SJSA1 (cell line): ENCODE results near the gene IDH1. TPM values are rescaled to one million over a fixed set of nuclear protein-coding genes. Genes with fewer than 3 reads are reported as not detected.
"Not testable (repeated sequence)": the region's sequence is repeated elsewhere in the genome, so short reads cannot be mapped to it uniquely, and the experiment has no call there.

Experiments used
- DNase-seq, 2 experiments: peaks; one replicate each; pipeline ENCODE4 v3.0.0-alpha.2; 2015 to 2020; ENCODE audit warnings: low spot score in 2 of 2, low read depth in 1 of 2
- H3K27ac ChIP-seq: fragments of 250-450 bp; sonication (Bioruptor Pico); 2 replicates; pipeline ENCODE4 v1.5.1; 2020; ENCODE audit warnings: mild to moderate bottlenecking, moderate library complexity
- H3K27me3 ChIP-seq: fragments of 250-450 bp; sonication (Bioruptor Pico); replicated peaks from 2 replicates; pipeline ENCODE4 v1.5.1; 2020; ENCODE audit warnings: mild to moderate bottlenecking, moderate library complexity
- H3K36me3 ChIP-seq: fragments of 250-450 bp; sonication (Bioruptor Pico); 2 replicates; pipeline ENCODE4 v1.5.1; 2020; ENCODE audit warnings: mild to moderate bottlenecking
- H3K4me1 ChIP-seq: fragments of 250-450 bp; sonication (Bioruptor Pico); replicated peaks from 2 replicates; pipeline ENCODE4 v1.6.1; 2021; ENCODE audit warnings: mild to moderate bottlenecking
- H3K4me3 ChIP-seq: fragments of 250-450 bp; sonication (Bioruptor Pico); 2 replicates; pipeline ENCODE4 v1.5.1; 2020; ENCODE audit warnings: mild to moderate bottlenecking
- H3K9me3 ChIP-seq: fragments of 250-450 bp; sonication (Bioruptor Pico); replicated peaks from 2 replicates; pipeline ENCODE4 v1.5.1; 2020; ENCODE audit warnings: mild to moderate bottlenecking
- total RNA-seq: library from RNA; depleted of rRNA; stranded (reverse); fragments of >200 nt; shearing (Covaris generic); gene quantifications from 2 replicates; pipeline ENCODE4 v1.2.3, GENCODE V29; 2014

Gene IDH1
- total RNA-seq, 1 experiment from 2014 or later = 86.4 TPM

DNA sequence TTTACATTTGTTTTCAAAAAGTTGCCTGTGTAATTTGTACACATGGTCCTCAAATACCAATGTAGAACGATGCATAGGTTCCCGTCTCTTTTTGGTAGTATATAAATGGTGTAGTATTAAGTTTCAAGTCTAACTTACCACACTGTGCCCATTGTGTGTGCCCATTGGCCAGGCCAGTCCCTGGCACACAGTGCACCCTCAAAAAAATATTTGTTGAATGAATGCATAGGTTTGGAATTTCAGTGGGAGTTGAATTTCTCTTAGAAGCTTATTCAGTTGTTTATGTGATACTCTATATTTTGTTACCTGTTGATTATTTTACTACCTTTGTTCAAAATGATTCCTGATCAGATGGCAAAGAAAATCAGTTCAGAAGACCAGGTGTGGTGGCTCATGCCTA, 30.1 kb downstream of the IDH1 start:
- DNase-seq = no peak
- Histone ChIP-seq H3K27me3 (no peaks in the 10 kb centered on the region), H3K9me3 (no peaks in the 10 kb centered on the region), H3K4me1 (no peaks in the 10 kb centered on the region), H3K4me3 (no peak overlapping the region), H3K36me3 (no peaks in the 10 kb centered on the region), H3K27ac (no peak overlapping the region)

DNA sequence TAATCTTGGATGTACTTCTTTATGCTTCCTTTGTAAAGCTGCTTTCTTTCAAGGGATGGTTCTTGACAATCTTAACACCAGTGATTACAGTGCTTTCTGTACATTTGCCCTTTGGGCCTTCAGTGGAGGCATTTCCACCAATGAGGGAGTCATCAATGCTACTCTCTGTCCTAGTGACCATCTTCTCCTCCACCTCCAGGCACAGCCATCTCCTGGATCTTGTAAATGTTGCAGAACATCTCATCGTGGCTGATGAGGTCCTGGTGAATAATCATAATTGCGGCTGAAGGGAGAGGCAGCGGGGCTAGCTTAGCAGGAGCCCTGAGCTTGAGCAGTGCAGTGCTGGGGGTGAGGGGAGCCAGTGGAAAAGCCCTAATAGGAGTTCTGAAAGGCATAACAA, 32.5 kb downstream of the IDH1 start:
- no peaks in the 10 kb centered on the region for H3K4me1 ChIP-seq
- H3K27ac ChIP-seq = no peak overlapping the region
- H3K9me3 ChIP-seq = no peaks in the 10 kb centered on the region
- no peak overlapping the region for H3K4me3 ChIP-seq
- no peak for DNase-seq
- no peaks in the 10 kb centered on the region for H3K27me3 ChIP-seq
- no peaks in the 10 kb centered on the region for H3K36me3 ChIP-seq

DNA sequence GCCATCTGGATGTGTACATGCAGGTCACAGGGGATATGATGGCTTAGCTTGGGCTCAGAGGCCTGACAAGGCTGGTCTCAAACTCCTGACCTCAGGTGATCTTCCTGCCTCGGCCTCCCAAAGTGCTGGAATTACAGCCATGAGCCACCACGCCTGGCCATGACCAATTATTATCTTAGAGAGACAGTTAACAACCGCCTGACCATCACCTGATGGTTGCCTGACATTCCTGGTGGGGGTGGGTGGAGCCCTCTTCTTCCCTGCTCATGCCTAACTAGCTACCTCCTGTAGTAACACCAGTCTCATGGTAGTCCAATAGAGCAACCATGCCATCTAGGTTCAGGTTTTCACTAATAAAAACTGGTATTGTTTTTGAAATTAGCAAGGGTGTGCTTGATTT, 33.0 kb downstream of the IDH1 start:
- not testable (repeated sequence) for H3K27me3 ChIP-seq, H3K4me3 ChIP-seq, H3K4me1 ChIP-seq, H3K27ac ChIP-seq, H3K36me3 ChIP-seq, DNase-seq, H3K9me3 ChIP-seq

GRCh38 chr2:208210688-208211451, 44.0 kb downstream of the IDH1 start:
- Histone ChIP-seq H3K9me3 (no peaks in the 10 kb centered on the region), H3K27ac (no peak overlapping the region), H3K36me3 (no peaks in the 10 kb centered on the region), H3K4me1 (no peaks in the 10 kb centered on the region), H3K4me3 (no peak overlapping the region), H3K27me3 (no peaks in the 10 kb centered on the region)
- DNase-seq = no peak

GRCh38 chr2:208208335-208209085, 46.4 kb downstream of the IDH1 start:
- 0 out of 2 replicates have a peak, but pooled peaks cover 3% of the 10 kb centered on the region for H3K27me3 ChIP-seq
- H3K4me1 ChIP-seq = no peaks in the 10 kb centered on the region
- DNase-seq = no peak
- no peaks in the 10 kb centered on the region for H3K36me3 ChIP-seq
- 0 out of 2 replicates have a peak, but pooled peaks cover 2% of the 10 kb centered on the region for H3K9me3 ChIP-seq
- H3K4me3 ChIP-seq = no peak overlapping the region
- no peak overlapping the region for H3K27ac ChIP-seq

GRCh38 chr2:208207769-208208168, 47.1 kb downstream of the IDH1 start:
- H3K9me3 ChIP-seq = 0 out of 2 replicates have a peak, but pooled peaks cover 2% of the 10 kb centered on the region
- H3K4me3 ChIP-seq = no peak overlapping the region
- H3K27ac ChIP-seq = no peak overlapping the region
- H3K4me1 ChIP-seq = no peaks in the 10 kb centered on the region
- no peak for DNase-seq
- no peaks in the 10 kb centered on the region for H3K36me3 ChIP-seq
- 0 out of 2 replicates have a peak, but pooled peaks cover 3% of the 10 kb centered on the region for H3K27me3 ChIP-seq

- Histone ChIP-seq H3K36me3 (no peaks in the 10 kb centered on the region), H3K27me3 (0 out of 2 replicates have a peak, but pooled peaks cover 8% of the 10 kb centered on the region), H3K27ac (no peak overlapping the region), H3K4me1 (no peaks in the 10 kb centered on the region), H3K9me3 (0 out of 2 replicates have a peak, but pooled peaks cover 2% of the 10 kb centered on the region), H3K4me3 (no peak overlapping the region)
- no peak for DNase-seq
These were observed 50.7 kb downstream of the IDH1 start for GRCh38 chr2:208204166-208204565.

GRCh38 chr2:208195531-208195930, 59.3 kb downstream of the IDH1 start:
- no peak for DNase-seq
- Histone ChIP-seq H3K27me3 (no peaks in the 10 kb centered on the region), H3K27ac (no peak overlapping the region), H3K9me3 (no peaks in the 10 kb centered on the region), H3K36me3 (no peaks in the 10 kb centered on the region), H3K4me3 (no peak overlapping the region), H3K4me1 (no peaks in the 10 kb centered on the region)

DNA sequence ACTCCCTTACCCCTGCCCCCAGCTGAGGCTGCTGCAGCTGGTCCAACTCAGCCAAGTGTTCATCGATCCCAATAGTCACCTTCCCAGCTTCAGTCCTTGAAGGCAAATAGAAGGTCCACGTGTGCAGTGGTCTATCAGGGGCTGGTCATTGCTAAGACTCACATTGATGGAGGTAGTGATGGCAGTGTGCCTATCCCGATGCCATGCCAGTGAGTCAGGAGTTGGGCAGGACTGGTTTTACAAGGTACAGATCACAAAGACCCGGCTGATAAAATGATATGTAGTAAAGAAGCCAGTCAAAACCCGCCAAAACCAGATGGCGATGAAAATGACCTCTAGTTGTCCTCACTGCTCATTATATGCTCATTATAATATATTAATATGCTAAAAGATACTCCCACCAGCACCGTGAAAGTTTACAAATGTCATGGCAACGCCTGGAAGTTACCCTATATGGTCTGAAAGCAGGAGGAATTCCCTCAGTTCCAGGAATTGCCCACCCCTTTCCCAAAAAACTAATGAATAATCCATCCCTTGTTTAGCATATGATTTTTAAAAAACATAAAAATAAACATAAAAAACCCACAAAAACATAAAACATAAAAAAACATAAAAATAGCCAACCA, 62.1 kb downstream of the IDH1 start:
- no peaks in the 10 kb centered on the region for H3K9me3 ChIP-seq
- H3K36me3 ChIP-seq = no peaks in the 10 kb centered on the region
- no peak overlapping the region for H3K4me3 ChIP-seq
- H3K27ac ChIP-seq = no peak overlapping the region
- no peaks in the 10 kb centered on the region for H3K4me1 ChIP-seq
- DNase-seq = no peak
- H3K27me3 ChIP-seq = no peaks in the 10 kb centered on the region

DNA sequence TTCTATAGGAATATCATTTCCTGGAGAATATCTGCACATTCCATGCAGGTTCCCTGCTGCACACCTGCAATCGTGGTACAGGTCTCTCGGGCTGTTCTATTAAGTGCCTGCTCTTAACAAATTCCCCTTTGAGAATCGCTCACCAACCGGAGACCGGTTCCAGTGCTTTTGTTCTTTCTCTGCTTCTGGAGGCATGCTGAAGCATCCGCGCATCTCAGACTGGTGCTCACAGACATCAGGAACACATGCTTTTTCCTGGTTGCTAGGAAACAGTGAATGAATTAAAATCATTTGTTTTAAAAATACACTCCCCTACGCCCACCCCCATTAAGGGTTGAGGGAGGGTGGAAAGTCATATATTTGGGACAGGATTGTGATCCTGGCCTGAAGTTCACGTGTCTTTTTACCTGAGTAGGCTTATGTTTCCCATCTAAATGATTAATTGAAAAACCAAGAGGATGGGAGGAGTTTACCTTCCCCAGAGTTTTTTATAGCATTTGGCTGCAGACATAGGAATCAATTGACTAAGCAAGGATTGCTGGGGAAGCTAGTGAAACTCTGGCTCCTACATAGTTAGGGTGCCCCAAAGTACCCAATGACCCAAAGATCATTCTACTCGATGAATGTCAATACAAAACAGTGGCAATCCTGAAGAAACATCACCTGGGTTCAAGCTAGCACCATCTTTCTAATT, 64.9 kb downstream of the IDH1 start, which contains the start of gene C2orf80:
Gene C2orf80 (minus strand): TSS at position 221 of the 694 bp plus-strand sequence. CDS start 3,044 bp downstream, outside the sequence.
- no peak for DNase-seq
- Histone ChIP-seq H3K36me3 (no peaks in the 10 kb centered on the region), H3K9me3 (no peaks in the 10 kb centered on the region), H3K27ac (no peak within 1 kb of the TSS), H3K27me3 (peaks cover 10% of the 10 kb centered on the region), H3K4me3 (no peak within 1 kb of the TSS), H3K4me1 (no peaks in the 10 kb centered on the region)

- Histone ChIP-seq H3K36me3 (no peaks in the 10 kb centered on the region), H3K4me3 (no peak overlapping the region), H3K4me1 (no peaks in the 10 kb centered on the region), H3K27ac (no peak overlapping the region), H3K9me3 (no peaks in the 10 kb centered on the region), H3K27me3 (peaks cover 16% of the 10 kb centered on the region)
- no peak for DNase-seq
These were observed 65.6 kb downstream of the IDH1 start for GRCh38 chr2:208189069-208189809.

GRCh38 chr2:208186893-208187292, 68.0 kb downstream of the IDH1 start:
- H3K4me3 ChIP-seq = no peak overlapping the region
- no peaks in the 10 kb centered on the region for H3K9me3 ChIP-seq
- no peak overlapping the region for H3K27ac ChIP-seq
- H3K27me3 ChIP-seq = peaks cover 16% of the 10 kb centered on the region
- H3K4me1 ChIP-seq = no peaks in the 10 kb centered on the region
- H3K36me3 ChIP-seq = no peaks in the 10 kb centered on the region
- no peak for DNase-seq

- no peak overlapping the region for H3K4me3 ChIP-seq
- H3K27me3 ChIP-seq = peaks cover 16% of the 10 kb centered on the region
- no peak for DNase-seq
- H3K27ac ChIP-seq = no peak overlapping the region
- no peaks in the 10 kb centered on the region for H3K9me3 ChIP-seq
- H3K36me3 ChIP-seq = no peaks in the 10 kb centered on the region
- no peaks in the 10 kb centered on the region for H3K4me1 ChIP-seq
These were observed 68.4 kb downstream of the IDH1 start for GRCh38 chr2:208186465-208186864.
